Ovary (tissue), 3 donors: ENCODE results near the gene TTC14.

Experiments
- CTCF ChIP-seq, 3 donors: fragments of 450-650 bp in 2 of 3; fragments of 200-600 bp in 1 of 3; IDR thresholded peaks; one replicate each; pipeline versions ENCODE4 v1.5.1 to v1.8.0; 2016 to 2022; ENCODE audit warnings: antibody characterized with exemption in 3 of 3, mild to moderate bottlenecking in 1 of 3
- EP300 ChIP-seq: sonication (generic); formaldehyde crosslinking; IDR thresholded peaks from one replicate; pipeline ENCODE4 v1.6.1; 2017; ENCODE audit warnings: antibody characterized with exemption
- donor health status: DM: no; HTN: no; CAD: no.

GRCh38 chr3:180630371-180630770, 28.4 kb downstream of the TTC14 start:
- TF ChIP-seq CTCF (IDR thresholded peaks at IDR 0.05) (no peak), EP300 (no peak)
